Ramos (cell line): ENCODE data around the gene CCDC73.
"Not testable (repeated sequence)": the region's sequence is repeated elsewhere in the genome, so short reads cannot be mapped to it uniquely, and the experiment has no call there.

ENCODE experiments used
- in situ Hi-C: fragments of 300-500 bp; cut with MboI; formaldehyde crosslinking; loops from one replicate; pipeline ENCODE4 v1.14.3; 2022; ENCODE audit warnings: low sequenced_read_pairs; ENCODE audit not compliant: unreplicated experiment

The CCDC73 gene

DNA sequence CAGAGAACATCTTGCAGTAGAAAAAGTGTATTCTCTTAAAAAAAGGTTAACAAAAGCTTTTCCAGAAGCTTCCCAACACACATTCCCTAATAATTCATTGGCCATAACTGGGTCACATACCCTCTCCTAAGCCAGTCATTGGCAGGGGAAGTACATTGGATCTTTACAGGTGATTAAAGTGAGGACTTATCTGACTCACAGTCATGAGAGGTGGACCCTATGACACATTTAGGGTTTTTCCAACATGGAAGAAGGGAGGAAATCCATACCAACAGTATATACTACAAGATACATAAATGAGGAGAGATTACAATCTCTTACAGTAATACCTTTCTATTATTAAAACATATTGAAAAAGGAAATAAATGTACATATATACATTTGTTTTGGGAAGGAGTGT, 72.2 kb downstream of the CCDC73 start:
- in situ Hi-C loops: no loop called here

DNA sequence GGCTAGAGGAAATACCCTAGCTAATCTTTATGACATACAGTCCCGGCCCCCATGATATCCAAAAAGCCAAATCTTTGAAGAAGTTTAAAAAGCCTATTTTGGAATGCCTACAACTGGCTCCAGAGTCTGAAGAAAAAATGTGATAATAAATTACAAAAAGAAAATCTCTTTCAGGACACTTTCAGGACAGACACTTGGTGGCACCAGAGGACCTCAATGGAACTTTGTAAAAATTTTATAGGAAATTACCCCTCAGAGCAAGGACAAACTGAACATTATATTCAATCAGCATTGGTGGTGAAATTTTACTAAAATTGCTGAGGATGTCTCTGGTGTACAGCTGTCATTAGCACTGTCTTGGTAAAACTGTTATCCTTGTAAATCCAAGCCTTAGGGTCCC, 81.0 kb downstream of the CCDC73 start:
- in situ Hi-C loops: no loop called here

DNA sequence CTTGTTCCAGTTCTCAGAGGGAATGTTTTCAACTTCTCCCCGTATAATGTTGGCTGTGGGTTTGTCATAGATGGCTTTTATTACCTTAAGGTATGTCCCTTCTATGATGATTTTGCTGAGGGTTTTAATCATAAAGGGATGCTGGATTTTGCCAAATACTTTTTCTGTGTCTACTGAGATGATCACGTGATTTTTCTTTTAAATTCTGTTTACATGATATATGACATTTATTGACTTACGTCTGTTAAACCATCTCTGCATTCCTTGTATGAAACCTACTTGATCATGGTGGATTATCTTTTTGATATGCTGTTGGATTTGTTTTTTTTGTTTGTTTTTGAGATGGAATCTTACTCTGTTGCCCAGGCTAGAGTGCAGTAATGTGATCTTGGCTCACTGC, 85.5 kb downstream of the CCDC73 start:
- in situ Hi-C loops: not testable (repeated sequence)

DNA sequence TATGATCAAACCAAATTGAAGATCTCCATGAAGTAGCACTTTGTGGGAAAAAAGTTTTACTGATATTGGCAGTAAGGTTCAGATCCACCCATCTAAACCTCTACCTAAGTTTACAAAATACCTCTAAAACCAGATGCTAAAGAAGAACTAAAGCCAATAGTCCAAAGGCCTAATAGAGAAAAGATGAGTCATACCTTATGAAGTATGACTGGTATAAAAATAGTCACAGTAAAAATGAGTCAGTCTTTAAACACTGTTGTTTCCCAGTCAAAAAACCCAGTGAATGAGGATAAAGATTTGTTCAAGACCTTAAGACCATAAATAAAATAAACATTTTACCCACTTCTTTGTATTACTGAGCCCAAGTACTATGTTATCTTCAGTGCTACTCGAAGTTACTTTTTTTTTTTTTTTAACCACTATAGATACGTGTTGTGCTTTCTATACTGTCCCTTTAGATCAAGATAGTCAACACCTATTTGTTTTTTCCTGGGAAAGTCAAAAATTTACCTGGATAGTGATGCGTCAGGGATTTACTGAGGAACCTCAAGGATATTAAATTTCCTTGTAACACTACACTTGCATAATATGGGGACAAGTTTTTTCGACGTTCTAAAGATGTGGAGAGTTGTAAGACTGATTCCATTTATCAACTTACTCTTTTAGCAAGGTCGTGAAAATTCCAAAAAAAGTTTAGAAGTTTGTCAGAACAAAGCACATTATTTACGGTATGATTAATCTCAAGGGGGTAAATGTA, 87.3 kb downstream of the CCDC73 start:
- in situ Hi-C loops: no loop called here

DNA sequence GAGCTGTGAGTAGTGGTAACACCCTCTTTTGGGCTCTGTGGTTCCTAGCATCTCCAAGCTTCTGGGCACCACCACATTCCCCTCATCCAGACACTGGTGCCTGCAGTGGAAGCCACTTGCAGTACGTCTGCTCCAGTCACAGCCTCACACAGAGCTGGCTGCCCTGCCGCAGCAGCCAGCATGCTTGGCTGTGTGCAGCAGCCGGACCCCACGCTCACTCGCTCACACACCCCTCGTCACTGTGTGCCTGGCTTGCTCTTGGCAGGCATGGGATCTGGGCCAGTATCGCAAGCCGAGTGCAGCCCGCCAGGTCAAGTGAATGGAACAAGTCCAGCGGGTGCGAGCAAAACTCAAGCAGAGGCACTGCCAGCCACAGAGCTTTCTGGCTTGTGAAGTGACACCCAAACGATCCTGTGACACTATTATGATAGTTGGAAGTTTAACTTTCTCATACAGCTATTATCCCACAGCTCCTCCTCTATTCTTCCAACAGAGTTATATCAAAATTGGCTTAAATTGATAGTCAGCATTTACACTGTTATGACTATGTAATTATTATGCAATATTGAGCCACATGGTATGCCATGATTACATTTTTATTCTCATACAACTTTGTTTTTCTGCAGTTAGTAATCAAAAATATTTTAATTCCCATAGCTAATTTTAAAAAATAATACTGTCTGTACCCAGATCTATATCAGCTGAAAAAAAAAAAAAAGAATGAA, 89.0 kb downstream of the CCDC73 start:
- in situ Hi-C loops: no loop called here

DNA sequence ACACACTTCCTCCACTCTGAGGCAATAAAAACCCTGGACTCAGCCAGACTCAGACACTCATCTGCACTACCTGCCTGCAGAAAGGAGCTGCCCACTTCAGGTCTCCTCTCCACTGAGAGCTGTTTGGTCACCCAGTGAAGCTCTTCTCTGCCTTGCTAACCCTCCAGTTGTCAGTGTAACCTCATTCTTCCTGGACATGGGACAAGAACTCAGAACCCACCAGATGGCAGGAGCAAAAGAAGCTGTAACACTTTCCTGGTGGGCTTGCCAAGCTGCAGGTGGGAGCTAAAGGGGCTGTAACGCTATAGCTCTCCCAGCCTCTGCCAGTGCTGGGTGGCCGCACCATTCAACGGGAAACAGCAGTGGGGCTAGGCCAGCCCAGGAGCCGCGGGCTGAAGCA, 89.7 kb downstream of the CCDC73 start:
- in situ Hi-C loops: no loop called here

DNA sequence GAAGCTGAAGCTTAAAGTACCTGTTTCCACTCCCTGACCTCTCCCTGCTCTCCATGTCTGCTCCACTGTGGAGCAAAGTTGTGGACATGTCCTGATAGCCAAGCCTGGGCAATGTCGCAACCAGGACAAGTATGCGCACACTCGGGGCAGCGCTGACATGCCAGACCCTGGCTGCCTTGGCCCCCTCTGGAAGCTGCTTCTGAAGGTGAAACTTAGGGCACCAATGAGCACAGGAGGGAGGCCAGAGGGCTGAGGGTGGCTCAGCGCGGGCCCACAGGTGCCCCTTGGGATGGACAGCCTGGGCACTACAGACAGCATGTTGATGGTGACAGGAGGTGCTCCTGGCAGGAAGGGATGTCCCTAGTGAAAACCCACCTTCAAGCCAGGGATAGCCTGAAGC, 90.2 kb downstream of the CCDC73 start:
- in situ Hi-C loops: no loop called here

DNA sequence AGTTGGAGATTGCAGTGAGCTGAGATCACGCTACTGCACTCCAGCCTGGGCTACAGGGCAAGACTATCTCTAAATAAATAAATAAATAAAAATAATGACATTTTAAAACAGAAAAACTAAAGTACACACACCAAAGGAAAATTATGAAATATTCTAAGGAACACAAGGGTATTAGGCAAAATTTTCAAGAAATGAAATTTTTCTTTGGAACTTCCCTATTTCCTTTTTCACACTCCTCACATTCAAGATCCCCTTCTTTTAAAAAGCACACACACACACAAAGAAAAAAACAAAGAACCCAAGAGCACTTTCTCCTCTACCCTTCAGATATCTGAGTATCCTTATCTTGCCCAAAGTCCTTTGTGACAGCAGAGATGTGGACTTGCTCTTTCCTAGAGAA, 92.8 kb downstream of the CCDC73 start:
- in situ Hi-C loops: no loop called here

DNA sequence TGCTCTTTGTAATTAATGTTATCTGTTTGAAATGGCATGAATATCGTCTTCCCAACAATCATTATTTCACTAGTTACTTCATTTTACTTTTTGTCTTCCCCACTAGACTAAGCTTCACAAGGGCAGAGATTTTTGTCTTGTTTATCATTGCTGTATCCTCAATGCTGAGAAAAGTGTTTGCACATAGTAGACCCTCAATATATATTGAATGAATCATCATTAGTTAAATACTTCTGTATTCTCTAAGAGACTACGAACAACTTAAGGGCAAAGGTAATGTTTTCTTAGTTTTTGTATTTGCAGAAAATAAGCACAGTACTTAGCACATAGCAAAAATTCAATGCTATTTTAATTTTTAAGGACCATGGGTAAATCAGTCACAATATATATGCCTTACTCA, 95.9 kb downstream of the CCDC73 start:
- in situ Hi-C loops: no loop called here

DNA sequence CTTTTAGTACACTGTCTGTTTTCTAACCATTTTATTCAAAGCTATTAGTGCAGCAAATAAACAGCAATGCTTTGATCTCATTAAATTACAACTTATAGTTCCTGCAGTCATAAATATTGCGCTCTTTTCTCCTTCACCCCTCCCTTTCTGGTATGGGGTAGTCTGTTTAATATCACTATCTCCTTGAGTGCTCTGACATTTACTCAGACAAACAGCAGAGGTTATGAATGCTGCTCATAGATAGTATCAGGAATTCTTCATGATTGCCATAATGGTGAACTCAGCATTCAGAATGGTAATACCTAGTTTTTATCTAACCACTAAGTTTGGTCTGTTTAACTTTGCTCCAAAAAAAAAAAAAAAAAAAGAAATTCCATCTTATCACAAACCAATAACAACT, 123.4 kb downstream of the CCDC73 start:
- in situ Hi-C loops: no loop called here

DNA sequence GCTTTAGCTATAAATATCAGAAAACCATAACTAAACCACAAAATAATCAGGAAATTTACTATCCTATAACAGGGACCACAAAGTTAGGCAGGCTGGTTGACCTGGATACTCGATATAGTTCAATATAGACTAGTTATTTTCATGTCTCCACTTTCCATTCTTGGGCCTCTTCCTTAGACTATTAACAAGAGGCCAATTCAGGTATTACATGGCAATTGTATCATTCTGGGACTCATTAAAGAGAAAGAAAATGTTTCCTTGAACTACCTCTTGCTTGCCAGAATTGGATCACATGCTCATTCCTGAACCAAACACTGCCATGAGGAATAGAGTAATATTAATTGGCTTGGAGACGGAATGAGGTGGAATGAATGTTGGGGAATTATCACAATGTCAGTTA, 134.8 kb downstream of the CCDC73 start:
- in situ Hi-C loops: no loop called here

DNA sequence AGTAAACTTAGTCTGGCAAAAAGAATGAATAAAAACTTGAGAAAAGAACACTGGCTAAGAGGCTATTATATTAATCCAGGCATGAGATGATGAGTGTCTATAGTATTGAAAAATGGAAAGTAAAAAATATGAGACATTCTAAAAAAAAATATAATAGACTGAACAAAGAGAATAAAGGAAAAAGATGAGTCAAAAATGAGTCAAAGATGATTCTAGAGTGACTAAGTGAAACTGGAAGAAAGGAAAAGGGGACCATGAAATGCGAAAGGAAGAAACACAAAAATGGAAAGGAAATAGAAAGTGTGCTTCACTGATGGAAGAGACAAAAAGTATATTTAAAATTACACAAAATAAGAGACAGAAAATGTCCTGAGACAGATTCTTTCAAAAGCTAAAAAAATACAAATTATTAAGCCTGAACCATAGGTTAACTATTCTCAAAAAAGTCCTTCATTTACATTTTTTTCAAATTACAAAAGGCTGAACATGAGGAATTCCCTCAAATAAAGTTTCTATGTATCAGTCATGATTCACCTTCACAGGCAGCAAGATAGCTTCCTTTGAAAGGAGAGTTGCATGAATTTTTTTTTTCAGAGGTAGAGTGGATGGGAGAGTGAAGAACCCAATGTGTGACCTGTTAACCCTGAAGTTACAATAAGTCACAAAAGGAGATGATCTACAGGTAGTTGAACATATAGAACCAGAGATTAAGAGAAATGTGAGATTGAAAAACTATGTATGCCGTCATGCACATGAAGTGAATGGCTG, 135.6 kb downstream of the CCDC73 start:
- in situ Hi-C loops: no loop called here

DNA sequence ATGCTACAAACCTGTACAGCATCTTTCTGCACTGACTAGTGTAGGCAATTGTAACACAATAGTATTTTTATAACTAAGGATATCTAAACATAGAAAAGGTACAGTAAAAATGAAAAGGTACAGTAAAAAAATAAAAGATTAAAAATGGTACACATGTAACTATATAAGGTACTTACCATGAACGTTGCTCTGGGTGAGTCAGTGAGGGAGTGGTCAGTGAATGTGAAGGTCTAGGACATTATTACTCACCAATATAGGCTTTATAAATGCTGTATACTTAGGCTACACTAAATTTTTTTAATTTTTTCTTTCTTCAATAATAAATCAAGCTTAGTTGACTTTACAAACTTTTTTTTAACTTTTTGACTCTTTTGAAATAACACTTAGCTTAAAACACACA, 150.9 kb downstream of the CCDC73 start:
- in situ Hi-C loops: no loop called here

DNA sequence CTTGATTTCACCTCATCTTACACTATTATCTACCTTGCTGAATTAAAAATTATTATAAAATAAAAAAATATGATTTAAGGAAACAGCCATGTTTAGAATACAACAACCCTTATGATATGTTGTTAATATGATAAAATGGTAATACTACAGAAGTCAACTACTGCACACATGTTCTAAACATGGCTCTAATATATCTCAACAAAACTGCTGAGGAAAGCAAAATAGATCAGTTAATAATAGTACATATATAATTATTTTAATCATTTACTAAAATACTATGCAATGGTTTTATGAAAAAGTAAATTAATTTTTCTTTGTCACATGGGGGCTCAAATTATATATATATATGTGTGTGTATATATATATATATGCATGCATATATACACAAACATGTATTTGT, 153.1 kb downstream of the CCDC73 start:
- in situ Hi-C loops: no loop called here

DNA sequence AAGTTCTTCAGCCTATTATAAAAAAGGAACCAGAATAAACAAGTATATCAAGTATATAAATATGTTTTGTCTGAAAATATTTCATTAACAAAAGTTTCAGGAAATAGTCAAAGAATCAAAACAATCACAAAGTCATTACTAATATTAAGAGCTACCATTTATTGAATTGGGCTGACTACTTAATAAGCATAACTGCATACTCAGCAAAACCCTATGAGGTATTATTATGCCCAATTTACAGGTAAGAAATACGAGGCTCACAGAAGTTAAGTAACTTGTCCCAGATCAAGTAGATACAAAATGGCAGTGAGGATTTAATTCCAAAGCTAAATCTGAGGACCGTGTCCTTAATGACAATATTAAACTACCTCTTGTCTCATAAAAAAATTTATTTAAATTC, 158.6 kb downstream of the CCDC73 start:
- in situ Hi-C loops: no loop called here

DNA sequence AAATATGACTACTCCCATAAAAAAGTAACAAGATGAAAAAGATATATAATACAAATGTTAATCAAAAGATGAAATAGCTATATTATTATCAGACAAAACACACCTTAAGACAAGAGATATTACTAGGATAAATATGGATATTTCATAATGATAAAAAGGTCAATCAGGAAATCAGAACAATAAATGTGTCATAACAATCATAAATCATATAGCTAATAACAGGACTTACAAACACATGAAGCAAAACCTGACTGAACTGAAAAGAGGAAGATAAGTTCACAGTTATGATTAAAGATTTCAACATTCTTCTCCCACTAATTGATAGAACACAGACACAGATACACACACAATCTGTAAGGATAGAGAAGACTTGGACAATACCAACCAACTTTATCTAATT, 163.6 kb downstream of the CCDC73 start:
- in situ Hi-C loops: no loop called here

DNA sequence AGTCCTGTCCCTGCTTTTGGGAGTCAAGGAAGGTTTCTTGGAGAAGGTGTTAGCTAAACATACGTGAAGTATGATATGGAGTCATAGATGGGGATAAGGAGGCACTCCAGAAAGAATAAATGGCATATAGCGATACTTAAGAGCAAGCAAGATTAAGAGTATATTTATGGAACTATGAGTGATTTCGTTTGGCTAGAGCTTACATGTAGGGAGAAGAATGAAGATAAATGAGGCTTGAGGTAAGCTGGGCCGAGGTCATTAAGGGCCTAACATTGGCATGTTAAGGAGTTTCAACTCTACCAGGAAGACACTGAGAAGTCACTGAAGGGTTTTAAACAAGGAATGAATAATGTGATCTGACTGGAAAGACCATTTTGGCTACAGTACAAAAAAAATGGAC, 177.6 kb downstream of the CCDC73 start:
- in situ Hi-C loops: no loop called here

DNA sequence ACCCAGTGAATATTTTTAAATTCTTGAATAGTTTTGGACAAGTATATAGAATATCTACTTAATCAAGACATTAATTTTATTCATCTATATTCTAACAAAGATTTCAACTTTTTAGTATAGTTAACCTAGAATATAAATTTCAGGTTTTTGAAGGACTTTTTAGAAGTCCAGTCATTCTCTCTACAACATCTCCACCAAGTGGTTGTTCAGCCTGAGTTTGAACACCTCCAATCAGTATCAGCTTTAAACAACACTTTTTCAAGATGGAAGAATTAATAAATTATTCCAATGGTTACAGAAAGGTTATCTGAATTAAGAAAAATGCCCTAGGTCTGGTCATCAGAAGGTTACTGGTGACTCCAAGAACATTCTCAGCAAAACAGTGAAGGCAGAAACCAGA, 179.0 kb downstream of the CCDC73 start:
- in situ Hi-C loops: no loop called here

DNA sequence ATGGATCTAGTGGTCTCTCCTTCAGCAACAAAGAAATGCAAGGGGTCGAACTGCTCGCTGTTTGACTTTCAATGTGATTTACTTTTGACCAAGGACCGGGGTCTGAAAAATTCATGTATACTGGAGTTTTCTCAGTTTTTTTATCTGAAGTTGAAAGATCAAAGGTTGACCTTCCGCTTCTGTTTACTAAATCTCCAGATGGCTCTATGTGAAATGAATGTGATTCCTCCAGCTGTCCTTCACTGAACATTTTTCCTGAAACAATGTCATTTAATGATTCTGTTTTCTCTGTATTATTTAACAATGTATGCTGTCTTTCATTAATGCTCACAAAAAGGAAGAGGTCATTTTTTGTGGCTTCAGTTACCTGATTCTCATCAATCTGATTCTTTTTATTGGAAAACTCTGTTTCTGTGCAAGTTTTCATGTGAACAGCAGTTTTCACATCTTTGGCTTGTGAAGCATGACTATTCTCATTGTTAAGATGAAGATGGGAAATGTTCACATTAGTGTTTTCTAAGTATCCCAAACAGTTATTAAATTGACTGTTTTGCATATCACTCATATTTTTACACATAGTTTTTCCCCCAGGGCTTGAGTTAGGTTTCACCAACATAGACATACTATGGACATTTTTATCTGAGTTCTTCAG, 180.8 kb downstream of the CCDC73 start:
- in situ Hi-C loops: no loop called here

DNA sequence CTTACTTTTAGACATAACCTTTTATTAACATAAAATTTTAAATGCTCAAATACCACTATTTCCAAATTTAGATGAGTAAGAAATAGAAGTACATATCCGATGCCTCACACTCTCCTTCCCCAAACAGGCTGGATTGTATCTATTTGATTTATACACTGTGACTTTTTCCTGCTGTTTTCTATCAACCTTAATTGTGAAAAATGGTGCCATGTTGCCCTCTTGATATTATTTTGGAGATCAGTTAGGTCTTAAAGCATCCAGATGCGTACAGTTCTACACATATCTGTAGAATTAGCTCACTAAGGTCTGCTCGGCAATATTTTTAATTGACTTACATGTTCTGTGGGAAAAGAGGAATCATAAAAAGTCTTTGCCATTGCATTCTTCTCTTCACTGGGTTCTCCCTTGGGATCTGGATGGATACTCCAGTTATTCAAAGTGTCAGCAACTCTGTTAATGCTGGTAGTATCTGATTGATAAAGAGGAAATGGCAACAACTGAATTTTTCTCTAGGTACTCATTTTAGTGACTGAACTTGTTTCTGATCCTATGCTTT, 183.6 kb downstream of the CCDC73 start:
- in situ Hi-C loops: no loop called here
